Aorta (tissue), 5 donors: ENCODE results near the gene THSD7B. TPM values are rescaled to one million over a fixed set of nuclear protein-coding genes. Genes with fewer than 3 reads are reported as not detected.

ENCODE experiments used
- ATAC-seq: fragments of 200-7000 bp; cut with Tn5 transposase; one replicate; pipeline ENCODE4 v1.9.1; 2022; ENCODE audit warnings: moderate library complexity; ENCODE audit not compliant: low FRiP score
- DNase-seq, 2 donors: peaks; one replicate each; pipeline ENCODE4 v3.0.0-alpha.2; 2020
- H3K27ac ChIP-seq, 2 donors: one replicate each; pipeline ENCODE4 v1.5.1; 2013; ENCODE audit warnings: low read length in 2 of 2, mild to moderate bottlenecking in 2 of 2, moderate library complexity in 2 of 2, control low read depth in 1 of 2, inconsistent platforms in 1 of 2, low read depth in 1 of 2
- H3K27me3 ChIP-seq, 2 donors: one replicate each; pipeline ENCODE4 v1.6.1; 2013; ENCODE audit warnings: control low read depth in 1 of 2, low read length in 1 of 2, mild to moderate bottlenecking in 1 of 2, moderate library complexity in 1 of 2; ENCODE audit not compliant: insufficient read depth in 2 of 2, control insufficient read depth in 1 of 2
- H3K36me3 ChIP-seq, 2 donors: one replicate each; pipeline ENCODE4 v1.6.1; 2013; ENCODE audit warnings: control low read depth in 1 of 2, low read length in 1 of 2, mild to moderate bottlenecking in 1 of 2; ENCODE audit not compliant: insufficient read depth in 2 of 2, control insufficient read depth in 1 of 2
- H3K4me1 ChIP-seq, 2 donors: one replicate each; pipeline ENCODE4 v1.6.1; 2013; ENCODE audit warnings: low read length in 2 of 2, control low read depth in 1 of 2, mild to moderate bottlenecking in 1 of 2, moderate library complexity in 1 of 2; ENCODE audit not compliant: insufficient read depth in 2 of 2, control insufficient read depth in 1 of 2
- H3K4me3 ChIP-seq, 2 donors: one replicate each; pipeline ENCODE4 v1.5.1; 2013; ENCODE audit warnings: low read length in 2 of 2, control low read depth in 1 of 2, mild to moderate bottlenecking in 1 of 2
- H3K9me3 ChIP-seq: one replicate; pipeline ENCODE4 v1.6.1; 2013; ENCODE audit warnings: mild to moderate bottlenecking, low read length; ENCODE audit not compliant: control insufficient read depth
- WGBS, 2 donors: extraction: QIAGEN DNeasy Blood & Tissue Kit; methylation state at CpG; one replicate each; pipeline ENCODE4 v1.1.7; 2013; 5-methylcytosine and 5-hydroxymethylcytosine counted together
- intact Hi-C, 2 donors: fragments of 100-400 bp; cut with DNase I; formaldehyde crosslinking; loops; one replicate each; pipeline versions ENCODE4 v1.14.2 to v1.15.0; 2022
- polyA plus RNA-seq, 2 donors: library from polyadenylated mRNA; stranded (reverse); fragments of 200-250 nt; gene quantifications; one replicate each; pipeline ENCODE4 v1.2.3, GENCODE V29; 2013
- total RNA-seq, 2 donors: library from RNA; stranded (reverse); fragmentation: NEBNext Ultra II Directional; extraction: Animal tissue kit (Norgen Biotek cat#: 25700); gene quantifications; one replicate each; pipeline ENCODE4 v1.2.1, GENCODE V29; 2021
- donor health status: healthy with polysubstance abuse.
- donor health status: Bipolar disorder and iron deficiency.
- donor health status: DM: no; HTN: no; CAD: no.
- donor health status: DM: no; HTN: no; CAD: no.
- donor health status: DM: yes; HTN: yes; CAD: no.

THSD7B gene
- total and polyA plus RNA-seq, 4 donors = 0.25 to 5.1 (median 1.8) TPM

- ATAC-seq (no peak), DNase-seq (no peak)
- intact Hi-C loops = no loop called here
- Histone ChIP-seq H3K9me3 (no peaks in the 10 kb centered on the region), H3K36me3 (no peaks in the 10 kb centered on the region), H3K27me3 (no peaks in the 10 kb centered on the region), H3K4me3 (no peak overlapping the region), H3K4me1 (peaks cover 0 to 8% of the 10 kb centered on the region in 2 donors), H3K27ac (no peak overlapping the region)
- 92 to 93% methylated on average over 3 of the region's 3 CpGs for WGBS, 2 donors
Measured at GRCh38 chr2:137251045-137251444, 485.7 kb downstream of the THSD7B start.

GRCh38 chr2:137252934-137253333, 487.6 kb downstream of the THSD7B start:
- H3K4me1 ChIP-seq = peaks cover 0 to 8% of the 10 kb centered on the region in 2 donors
- intact Hi-C loops = no loop called here
- no peak for DNase-seq
- no peaks in the 10 kb centered on the region for H3K9me3 ChIP-seq
- no peak overlapping the region for H3K4me3 ChIP-seq
- H3K27ac ChIP-seq = no peak overlapping the region
- ATAC-seq = no peak
- no peaks in the 10 kb centered on the region for H3K36me3 ChIP-seq
- H3K27me3 ChIP-seq = no peaks in the 10 kb centered on the region

GRCh38 chr2:137254052-137254451, 488.7 kb downstream of the THSD7B start:
- H3K9me3 ChIP-seq = no peaks in the 10 kb centered on the region
- no peaks in the 10 kb centered on the region for H3K36me3 ChIP-seq
- no peak overlapping the region for H3K4me3 ChIP-seq
- no peak for ATAC-seq
- intact Hi-C loops = no loop called here
- H3K4me1 ChIP-seq = peaks cover 0 to 8% of the 10 kb centered on the region in 2 donors
- no peak overlapping the region for H3K27ac ChIP-seq
- WGBS, 2 donors = 55 to 57% methylated on average over 1 of the region's 1 CpG
- DNase-seq = no peak
- no peaks in the 10 kb centered on the region for H3K27me3 ChIP-seq

- ATAC-seq (no peak), DNase-seq (no peak)
- H3K9me3 ChIP-seq = no peaks in the 10 kb centered on the region
- H3K4me1 ChIP-seq = peaks cover 0 to 8% of the 10 kb centered on the region in 2 donors
- H3K36me3 ChIP-seq = no peaks in the 10 kb centered on the region
- no peaks in the 10 kb centered on the region for H3K27me3 ChIP-seq
- 94 to 95% methylated on average over 2 of the region's 2 CpGs for WGBS, 2 donors
- intact Hi-C loops = no loop called here
- no peak overlapping the region for H3K27ac ChIP-seq
- H3K4me3 ChIP-seq = no peak overlapping the region
Measured at GRCh38 chr2:137255345-137255744, 490.0 kb downstream of the THSD7B start.

GRCh38 chr2:137255990-137256389, 490.6 kb downstream of the THSD7B start:
- intact Hi-C loops = no loop called here
- DNase-seq = no peak
- 50 to 62% methylated on average over 1 of the region's 1 CpG for WGBS, 2 donors
- ATAC-seq = no peak
- Histone ChIP-seq H3K9me3 (no peaks in the 10 kb centered on the region), H3K4me3 (no peak overlapping the region), H3K4me1 (peaks cover 0 to 4% of the 10 kb centered on the region in 2 donors), H3K27me3 (no peaks in the 10 kb centered on the region), H3K27ac (no peak overlapping the region), H3K36me3 (no peaks in the 10 kb centered on the region)

- H3K9me3 ChIP-seq = no peaks in the 10 kb centered on the region
- no peak overlapping the region for H3K27ac ChIP-seq
- intact Hi-C loops = no loop called here
- H3K27me3 ChIP-seq = no peaks in the 10 kb centered on the region
- H3K4me1 ChIP-seq = no peaks in the 10 kb centered on the region
- H3K36me3 ChIP-seq = no peaks in the 10 kb centered on the region
- ATAC-seq = no peak
- no peak overlapping the region for H3K4me3 ChIP-seq
- WGBS, 2 donors = 89 to 91% methylated on average over 3 of the region's 3 CpGs
- DNase-seq = no peak
Measured at GRCh38 chr2:137261881-137262585, 496.7 kb downstream of the THSD7B start.

DNA sequence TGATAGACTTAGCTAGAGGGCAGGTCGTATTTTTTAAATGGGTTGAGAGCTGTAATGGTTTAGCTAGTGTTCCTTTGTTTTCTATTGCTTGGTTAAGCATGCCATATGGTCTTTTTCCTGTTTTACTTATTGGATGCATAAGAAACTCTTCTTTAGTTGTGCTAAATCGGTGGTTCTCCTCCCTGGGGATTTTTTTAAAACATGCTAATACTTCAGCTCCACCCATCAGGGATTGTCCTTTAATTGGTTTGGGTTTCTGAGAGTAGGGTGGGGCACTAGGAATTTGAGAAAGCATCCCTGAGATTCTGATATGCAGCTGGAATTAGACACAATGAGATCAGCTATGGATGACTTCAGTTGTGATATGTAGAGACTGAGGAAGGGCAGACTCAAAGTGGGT, 497.2 kb downstream of the THSD7B start:
- H3K9me3 ChIP-seq = no peaks in the 10 kb centered on the region
- DNase-seq = no peak
- ATAC-seq = no peak
- no peaks in the 10 kb centered on the region for H3K4me1 ChIP-seq
- no peak overlapping the region for H3K4me3 ChIP-seq
- no peaks in the 10 kb centered on the region for H3K36me3 ChIP-seq
- H3K27me3 ChIP-seq = no peaks in the 10 kb centered on the region
- WGBS, 2 donors = 50 to 52% methylated on average over 2 of the region's 2 CpGs
- intact Hi-C loops = no loop called here
- no peak overlapping the region for H3K27ac ChIP-seq

DNA sequence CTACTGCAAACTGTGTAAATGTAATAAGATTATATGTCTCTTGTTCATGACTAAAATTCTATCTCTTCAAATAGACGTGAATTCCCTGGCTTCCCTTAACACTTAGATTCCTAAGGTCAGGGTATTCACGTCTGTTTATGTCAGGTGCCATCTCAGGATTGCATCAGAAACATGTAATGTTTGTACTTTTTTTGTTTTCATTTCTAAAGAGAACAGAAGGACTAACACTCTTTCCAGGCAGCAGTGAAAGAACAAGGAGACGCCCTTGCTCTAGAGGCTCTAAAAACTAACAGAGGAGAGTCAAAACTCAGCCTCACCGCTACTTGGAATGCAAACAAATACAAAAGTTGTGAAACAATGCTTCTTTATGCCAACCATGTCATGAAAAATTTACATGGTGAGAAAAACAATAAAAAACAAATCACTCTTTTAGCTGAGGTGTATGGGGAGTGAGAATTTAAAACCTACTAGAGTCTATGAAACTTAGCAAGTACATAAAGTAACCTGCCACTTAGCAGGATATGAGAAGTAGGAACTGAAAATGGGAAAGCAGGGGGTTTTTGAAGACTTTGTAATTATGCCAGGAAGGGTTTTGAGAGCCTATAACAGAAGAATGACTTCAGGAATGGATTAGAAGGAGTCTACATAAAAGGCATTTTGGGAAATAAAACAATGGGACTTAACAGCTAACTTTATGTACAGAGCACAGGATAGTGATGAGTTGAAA, 522.7 kb downstream of the THSD7B start:
- intact Hi-C loops = no loop called here
- no peaks in the 10 kb centered on the region for H3K27me3 ChIP-seq
- no peaks in the 10 kb centered on the region for H3K9me3 ChIP-seq
- 25 to 33% methylated on average over 4 of the region's 4 CpGs for WGBS, 2 donors
- H3K36me3 ChIP-seq = no peaks in the 10 kb centered on the region
- H3K4me1 ChIP-seq = peaks cover 0 to 2% of the 10 kb centered on the region in 2 donors
- H3K27ac ChIP-seq = no peak overlapping the region
- ATAC-seq (no peak), DNase-seq (no peak)
- H3K4me3 ChIP-seq = no peak overlapping the region
